Caco-2 (cell line): ENCODE data around the gene TCF15. TPM values are rescaled to one million over a fixed set of nuclear protein-coding genes. Genes with fewer than 3 reads are reported as not detected.

Experiments used
- BruUV-seq: library from RNA; stranded (reverse); fragments of 400-500 nt; replicated peaks from 2 replicates; lab custom pipeline; 2021; lab: Mats Ljungman, UMichigan
- CTCF ChIA-PET: fragments of 300-600 bp; sonication (Branson Sonifier 250); formaldehyde crosslinking; loops from one replicate; lab custom pipeline; 2022; ENCODE audit warnings: antibody characterized with exemption; lab: Charles Lee
- POLR2A ChIA-PET: fragments of 300-600 bp; sonication (Branson Sonifier 250); formaldehyde crosslinking; loops from one replicate; lab custom pipeline; 2022; ENCODE audit warnings: antibody characterized with exemption; lab: Charles Lee
- DNase-seq, 2 experiments: peaks; one replicate each; pipeline versions ENCODE4 v3.0.0 to v3.0.0-alpha.2; 2020 to 2022
- H3K27me3 ChIP-seq: replicated peaks from 2 replicates; pipeline ENCODE4 v1.6.0; 2011; ENCODE audit warnings: low read length; ENCODE audit not compliant: control insufficient read depth, insufficient read depth
- H3K36me3 ChIP-seq: 2 replicates; pipeline ENCODE4 v1.5.1; 2011; ENCODE audit warnings: low read length; ENCODE audit not compliant: control insufficient read depth, insufficient read depth
- H3K4me1 ChIP-seq: fragments of 250-450 bp; sonication (Bioruptor Pico); 2 replicates; pipeline ENCODE4 v1.5.1; 2020; ENCODE audit warnings: mild to moderate bottlenecking
- H3K4me3 ChIP-seq: 2 replicates; pipeline ENCODE4 v1.5.1; 2011; ENCODE audit warnings: low read depth, mild to moderate bottlenecking, control low read depth, low read length
- H3K9me3 ChIP-seq: fragments of 250-450 bp; sonication (Bioruptor Pico); 2 replicates; pipeline ENCODE4 v1.5.1; 2020; ENCODE audit warnings: mild to moderate bottlenecking, moderate library complexity
- H3K27ac Mint-ChIP-seq: one replicate; pipeline ENCODE4 v1.8.0; 2022; ENCODE audit warnings: mixed read lengths; ENCODE audit not compliant: unreplicated experiment
- H3K27me3 Mint-ChIP-seq: one replicate; pipeline ENCODE4 v1.8.0; 2022; ENCODE audit warnings: mixed read lengths; ENCODE audit not compliant: insufficient read depth, unreplicated experiment
- H3K36me3 Mint-ChIP-seq: one replicate; pipeline ENCODE4 v1.8.0; 2022; ENCODE audit warnings: mild to moderate bottlenecking, mixed read lengths; ENCODE audit not compliant: insufficient read depth, unreplicated experiment
- H3K4me1 Mint-ChIP-seq: one replicate; pipeline ENCODE4 v1.8.0; 2022; ENCODE audit warnings: low read depth, mixed read lengths; ENCODE audit not compliant: unreplicated experiment
- H3K4me3 Mint-ChIP-seq: one replicate; pipeline ENCODE4 v1.8.0; 2022; ENCODE audit warnings: mild to moderate bottlenecking, moderate library complexity, mixed read lengths; ENCODE audit not compliant: unreplicated experiment
- H3K9me3 Mint-ChIP-seq: one replicate; pipeline ENCODE4 v1.8.0; 2022; ENCODE audit warnings: mixed read lengths; ENCODE audit not compliant: unreplicated experiment
- intact Hi-C: fragments of 100-400 bp; cut with micrococcal nuclease; formaldehyde crosslinking; loops from one replicate; pipeline ENCODE4 v1.10.0; 2022; ENCODE audit not compliant: unreplicated experiment
- total RNA-seq: library from RNA; stranded (reverse); gene quantifications from 2 replicates; pipeline ENCODE4 v1.2.3, GENCODE V29; 2022
- TF ChIP-seq, protein P1 (sequence below), 2 experiments: fragments of 200-600 bp in 1 of 2; IDR thresholded peaks; 1 replicate in 1 of 2; 2 replicates in 1 of 2; pipeline versions ENCODE4 v1.5.1 to v1.8.0; 2011 to 2022; ENCODE audit warnings: antibody characterized with exemption in 1 of 2, control low read depth in 1 of 2, inconsistent platforms in 1 of 2, low read depth in 1 of 2, low read length in 1 of 2, mild to moderate bottlenecking in 1 of 2, moderate library complexity in 1 of 2; ENCODE audit not compliant: insufficient read depth in 1 of 2, severe bottlenecking in 1 of 2, unreplicated experiment in 1 of 2

Gene TCF15
- total RNA-seq, 1 experiment from 2014 or later: not detected

DNA sequence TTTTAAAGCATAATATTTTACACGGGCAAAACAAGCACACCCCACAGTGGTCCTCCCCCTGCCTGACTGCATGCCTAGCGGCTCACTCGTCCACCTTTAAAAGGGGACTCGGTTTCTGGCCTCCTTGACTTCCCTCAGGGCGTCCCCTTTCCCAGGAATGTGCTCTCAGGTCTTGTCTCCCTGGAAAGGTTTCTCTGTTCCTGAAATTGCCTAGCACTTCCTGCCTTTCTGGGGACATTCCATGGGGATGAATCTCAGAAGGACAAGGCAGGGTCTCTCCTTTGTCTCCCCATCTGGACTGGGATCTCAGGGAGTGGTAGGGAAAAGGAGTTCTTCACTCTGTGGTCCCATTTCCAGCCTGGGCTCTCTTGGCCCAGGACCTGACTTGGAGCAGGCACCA is 4.9 kb downstream of the TCF15 start:
- BruUV-seq: no TSS peak
- CTCF ChIA-PET: no interaction called here

GRCh38 chr20:603116-603640 is 6.9 kb downstream of the TCF15 start:
- ChIA-PET CTCF (interaction anchor here (0.6 to 2.9 kb wide), 5 partner anchors 37 to 136 kb away, joined by 3 to 42 read pairs (median 5); no protein-coding TSS in a partner anchor), POLR2A (no interaction called here)
- Histone ChIP-seq H3K36me3 (no peaks in the 10 kb centered on the region), H3K9me3 (no peaks in the 10 kb centered on the region), H3K4me1 (peaks cover 8% of the 10 kb centered on the region), H3K4me3 (no peak overlapping the region), H3K27me3 (no peaks in the 10 kb centered on the region)
- BruUV-seq: no TSS peak
- TF ChIP-seq, protein P1, sequence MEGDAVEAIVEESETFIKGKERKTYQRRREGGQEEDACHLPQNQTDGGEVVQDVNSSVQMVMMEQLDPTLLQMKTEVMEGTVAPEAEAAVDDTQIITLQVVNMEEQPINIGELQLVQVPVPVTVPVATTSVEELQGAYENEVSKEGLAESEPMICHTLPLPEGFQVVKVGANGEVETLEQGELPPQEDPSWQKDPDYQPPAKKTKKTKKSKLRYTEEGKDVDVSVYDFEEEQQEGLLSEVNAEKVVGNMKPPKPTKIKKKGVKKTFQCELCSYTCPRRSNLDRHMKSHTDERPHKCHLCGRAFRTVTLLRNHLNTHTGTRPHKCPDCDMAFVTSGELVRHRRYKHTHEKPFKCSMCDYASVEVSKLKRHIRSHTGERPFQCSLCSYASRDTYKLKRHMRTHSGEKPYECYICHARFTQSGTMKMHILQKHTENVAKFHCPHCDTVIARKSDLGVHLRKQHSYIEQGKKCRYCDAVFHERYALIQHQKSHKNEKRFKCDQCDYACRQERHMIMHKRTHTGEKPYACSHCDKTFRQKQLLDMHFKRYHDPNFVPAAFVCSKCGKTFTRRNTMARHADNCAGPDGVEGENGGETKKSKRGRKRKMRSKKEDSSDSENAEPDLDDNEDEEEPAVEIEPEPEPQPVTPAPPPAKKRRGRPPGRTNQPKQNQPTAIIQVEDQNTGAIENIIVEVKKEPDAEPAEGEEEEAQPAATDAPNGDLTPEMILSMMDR (IDR thresholded peaks at IDR 0.05; ENCODE audit: insufficient read depth in 1 of 2, low read depth in 1 of 2, low read length in 1 of 2, severe bottlenecking in 1 of 2, unreplicated experiment in 1 of 2): no peak
- Mint-ChIP-seq H3K4me3 (no peak overlapping the region), H3K4me1 (no peaks in the 10 kb centered on the region), H3K36me3 (no peaks in the 10 kb centered on the region), H3K27me3 (no peaks in the 10 kb centered on the region), H3K9me3 (no peaks in the 10 kb centered on the region), H3K27ac (no peak overlapping the region)
- intact Hi-C loops: loop anchor here (1.0 kb wide), 1 partner anchor 42 kb away; no protein-coding TSS in a partner anchor
- no peak for DNase-seq

More for the DNA sequence above, 4.9 kb downstream of the TCF15 start:
- H3K4me1 Mint-ChIP-seq: no peaks in the 10 kb centered on the region
- no peak for DNase-seq
- H3K9me3 ChIP-seq: no peaks in the 10 kb centered on the region
- no peak overlapping the region for H3K4me3 Mint-ChIP-seq
- H3K27me3 ChIP-seq: no peaks in the 10 kb centered on the region
- H3K4me3 ChIP-seq: no peak overlapping the region
- POLR2A ChIA-PET: no interaction called here
- H3K27me3 Mint-ChIP-seq: no peaks in the 10 kb centered on the region
- H3K27ac Mint-ChIP-seq: no peak overlapping the region
- intact Hi-C loops: no loop called here
- H3K36me3 ChIP-seq: no peaks in the 10 kb centered on the region
- TF ChIP-seq, protein P1 (IDR thresholded peaks at IDR 0.05; ENCODE audit: insufficient read depth in 1 of 2, low read depth in 1 of 2, low read length in 1 of 2, severe bottlenecking in 1 of 2, unreplicated experiment in 1 of 2): no peak
- no peaks in the 10 kb centered on the region for H3K9me3 Mint-ChIP-seq
- H3K36me3 Mint-ChIP-seq: no peaks in the 10 kb centered on the region
- H3K4me1 ChIP-seq: peaks cover 8% of the 10 kb centered on the region

- no peak overlapping the region for H3K4me3 ChIP-seq
- no peak for DNase-seq
- Mint-ChIP-seq H3K27ac (no peak overlapping the region), H3K27me3 (no peaks in the 10 kb centered on the region), H3K36me3 (no peaks in the 10 kb centered on the region), H3K9me3 (no peaks in the 10 kb centered on the region), H3K4me1 (no peaks in the 10 kb centered on the region), H3K4me3 (no peak overlapping the region)
- H3K36me3 ChIP-seq: no peaks in the 10 kb centered on the region
- BruUV-seq: no TSS peak
- TF ChIP-seq, protein P1 (IDR thresholded peaks at IDR 0.05; ENCODE audit: insufficient read depth in 1 of 2, low read depth in 1 of 2, low read length in 1 of 2, severe bottlenecking in 1 of 2, unreplicated experiment in 1 of 2): no peak
- no peaks in the 10 kb centered on the region for H3K27me3 ChIP-seq
- ChIA-PET POLR2A (no interaction called here), CTCF (interaction anchor here (0.6 to 2.9 kb wide), 4 partner anchors 37 to 43 kb away, joined by 3 to 42 read pairs (median 4); no protein-coding TSS in a partner anchor)
- intact Hi-C loops: no loop called here
- peaks cover 8% of the 10 kb centered on the region for H3K4me1 ChIP-seq
- no peaks in the 10 kb centered on the region for H3K9me3 ChIP-seq
Observed at GRCh38 chr20:602111-602970, 7.8 kb downstream of the TCF15 start.
